Dedifferentiated amniotic fluid mesenchymal stem cell (primary cell): ENCODE data around the gene RMDN2.
A peak's percentile ranks its signal among the peaks of the same experiment; 100 is the strongest.
"Not testable (repeated sequence)": the region's sequence is repeated elsewhere in the genome, so short reads cannot be mapped to it uniquely, and the experiment has no call there.

ENCODE experiments used
- DNase-seq: peaks from one replicate; pipeline ENCODE4 v3.0.0-alpha.2; 2016; ENCODE audit errors: extremely low spot score

The RMDN2 gene

GRCh38 chr2:37898448-37898847, 26.6 kb upstream of the RMDN2 start:
- no peak for DNase-seq

GRCh38 chr2:37902991-37903390, 22.1 kb upstream of the RMDN2 start:
- no peak for DNase-seq

DNA sequence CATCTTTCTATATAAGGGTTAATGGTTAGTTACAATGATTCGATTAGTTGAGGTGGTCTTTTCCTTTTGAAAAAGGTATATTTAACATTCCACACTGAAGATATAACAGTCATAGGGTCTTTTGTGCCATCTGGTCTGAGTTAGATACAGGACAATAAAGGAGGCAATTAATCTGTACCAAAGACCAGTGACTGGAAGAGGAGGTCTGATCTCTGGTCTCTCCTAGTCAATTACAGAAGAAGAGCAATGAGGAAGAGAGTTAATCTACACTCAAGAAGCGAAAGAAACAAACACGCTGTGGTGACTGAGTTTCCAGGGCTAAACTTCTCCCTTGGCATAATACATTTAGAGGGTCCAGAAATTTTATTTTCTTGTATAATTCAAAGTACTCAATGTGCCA, 20.7 kb upstream of the RMDN2 start:
- no peak for DNase-seq

- DNase-seq, result no peak
These were observed 20.1 kb upstream of the RMDN2 start for GRCh38 chr2:37904993-37905392.

GRCh38 chr2:37906131-37906530, 19.0 kb upstream of the RMDN2 start:
- no peak for DNase-seq

GRCh38 chr2:37907501-37908225, 17.4 kb upstream of the RMDN2 start:
- DNase-seq, result no peak

DNA sequence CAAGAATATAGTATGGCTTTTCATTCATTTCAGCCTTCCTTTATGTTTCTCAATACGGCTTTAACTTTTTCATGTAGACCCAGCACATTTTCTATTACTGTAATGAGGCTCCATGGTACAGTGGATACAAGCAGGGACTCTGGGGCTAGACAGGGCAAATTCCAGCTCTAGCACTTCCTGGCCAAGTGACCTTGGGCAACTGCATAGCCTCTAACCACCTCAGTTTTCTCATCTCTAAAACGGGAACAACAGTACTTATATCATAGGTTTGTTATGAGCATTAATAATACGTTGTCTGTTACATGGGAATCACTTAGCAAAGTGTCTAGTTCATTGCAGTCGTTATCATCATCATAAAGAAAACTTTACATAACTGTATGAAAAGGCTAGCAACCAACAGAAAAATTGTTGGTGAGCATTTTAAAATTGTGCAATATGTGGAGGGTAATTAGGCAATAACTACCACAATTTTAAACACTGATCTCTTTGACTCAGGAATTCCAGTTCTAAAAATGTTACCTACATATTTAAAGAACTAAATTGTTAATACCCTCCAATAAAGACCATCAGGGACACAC, 13.7 kb upstream of the RMDN2 start:
- no peak for DNase-seq

DNA sequence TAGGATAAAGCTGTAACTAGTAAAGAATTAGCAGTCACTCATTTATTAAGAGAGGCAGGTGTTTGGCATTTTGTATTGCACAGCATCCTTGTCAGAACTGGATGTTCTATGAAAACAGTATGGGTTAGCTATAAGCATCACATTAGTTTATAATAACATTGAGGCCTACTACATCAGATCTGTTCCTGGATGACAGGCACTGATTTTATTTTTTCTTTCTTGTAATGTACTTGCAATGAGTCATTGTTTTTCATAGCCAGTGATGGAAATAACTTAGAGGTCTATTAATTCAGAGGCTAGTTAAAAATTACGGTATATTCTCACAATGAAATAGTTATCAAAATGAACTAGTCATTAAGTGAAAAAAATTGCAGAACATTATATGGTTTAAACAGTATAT, 13.0 kb upstream of the RMDN2 start:
- DNase-seq, result no peak

- DNase-seq, result no peak
These were observed 12.5 kb upstream of the RMDN2 start for GRCh38 chr2:37912616-37913015.

GRCh38 chr2:37914340-37914739, 10.7 kb upstream of the RMDN2 start:
- no peak for DNase-seq

DNA sequence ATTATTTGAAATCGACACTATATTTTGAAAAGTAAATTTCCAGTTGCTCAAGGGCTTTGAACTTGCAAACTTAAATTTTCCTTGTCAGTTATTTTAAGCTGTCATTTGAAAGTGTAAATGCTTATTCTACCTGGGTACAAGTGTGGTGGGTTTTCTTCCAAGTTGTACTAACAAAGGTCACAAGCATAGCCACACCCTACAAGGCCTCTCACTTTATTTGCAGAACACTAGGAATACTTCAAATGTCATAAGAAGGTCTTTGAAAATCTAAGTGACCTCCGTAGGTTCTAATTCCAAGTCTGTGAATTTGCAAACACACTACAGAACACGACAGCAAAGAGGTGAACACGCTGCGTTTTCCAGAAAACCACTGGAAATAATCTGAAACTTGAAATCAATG, 9.3 kb upstream of the RMDN2 start:
- no peak for DNase-seq

GRCh38 chr2:37916512-37917082, 8.5 kb upstream of the RMDN2 start:
- peak; percentile 35 for DNase-seq

GRCh38 chr2:37917281-37918228, 7.5 kb upstream of the RMDN2 start:
- no peak for DNase-seq

DNA sequence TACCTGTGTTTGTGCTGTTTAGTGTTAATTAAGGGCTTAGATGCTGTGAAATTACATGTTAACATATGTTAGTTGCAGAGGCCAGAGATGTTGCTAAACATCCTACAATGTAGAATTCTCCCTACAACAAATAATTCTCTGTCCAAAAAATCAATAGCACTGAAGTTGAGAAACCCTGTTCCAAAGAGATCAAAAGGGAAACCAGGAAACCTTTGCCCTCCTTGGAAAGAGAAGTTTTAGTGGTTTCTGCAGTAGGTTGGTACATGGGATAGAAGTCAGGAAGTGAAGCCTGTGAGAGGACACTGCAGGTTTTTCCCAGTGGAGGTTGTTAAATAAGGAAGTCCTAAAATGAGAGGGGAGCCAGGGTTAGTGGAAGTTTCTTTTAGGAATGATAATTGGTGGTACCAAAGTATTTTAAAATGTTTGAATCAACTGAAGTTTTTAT, 6.3 kb upstream of the RMDN2 start:
- no peak for DNase-seq

DNA sequence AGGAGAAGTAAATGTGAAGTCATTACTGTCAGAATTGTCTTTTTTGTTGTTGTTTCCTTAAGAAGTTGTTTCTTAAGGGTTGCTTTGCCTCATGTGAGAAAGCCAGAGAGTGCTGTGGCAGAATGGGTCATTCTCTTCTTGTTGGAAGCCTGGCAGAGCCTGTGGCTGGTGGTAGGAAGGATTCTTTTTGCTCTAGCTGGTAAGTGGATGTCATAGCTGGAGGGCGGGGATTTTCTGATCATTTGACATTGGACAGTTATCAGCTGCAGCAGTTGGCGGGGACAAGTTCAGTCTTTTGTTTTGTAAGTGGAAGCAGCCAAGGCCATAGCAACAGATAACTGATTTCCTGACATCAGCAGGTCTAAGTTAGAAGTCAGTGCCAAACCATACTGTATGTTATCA, 5.5 kb upstream of the RMDN2 start:
- DNase-seq, result no peak

- DNase-seq, result peak; percentile 26
These were observed 4.5 kb upstream of the RMDN2 start for GRCh38 chr2:37920570-37920969.

DNA sequence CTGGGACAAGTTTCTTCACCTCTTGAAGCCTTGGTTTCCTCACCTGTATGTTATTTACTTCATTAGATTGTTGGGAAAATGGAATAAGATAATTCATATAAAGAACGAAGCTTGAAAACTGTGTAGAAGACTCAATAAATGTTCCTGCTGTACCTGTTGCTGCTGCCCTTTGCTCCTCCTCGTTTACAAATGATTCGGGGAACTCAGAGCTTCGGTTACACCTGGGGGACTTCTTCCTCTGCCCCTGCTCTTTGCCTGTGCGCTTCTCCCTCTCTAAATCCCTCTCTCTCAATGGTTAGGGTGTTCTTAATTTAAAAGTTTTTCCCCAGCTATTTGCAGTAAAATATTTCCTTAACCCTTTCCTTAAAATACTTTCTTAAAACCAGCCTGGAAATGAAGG, 3.3 kb upstream of the RMDN2 start:
- no peak for DNase-seq

DNA sequence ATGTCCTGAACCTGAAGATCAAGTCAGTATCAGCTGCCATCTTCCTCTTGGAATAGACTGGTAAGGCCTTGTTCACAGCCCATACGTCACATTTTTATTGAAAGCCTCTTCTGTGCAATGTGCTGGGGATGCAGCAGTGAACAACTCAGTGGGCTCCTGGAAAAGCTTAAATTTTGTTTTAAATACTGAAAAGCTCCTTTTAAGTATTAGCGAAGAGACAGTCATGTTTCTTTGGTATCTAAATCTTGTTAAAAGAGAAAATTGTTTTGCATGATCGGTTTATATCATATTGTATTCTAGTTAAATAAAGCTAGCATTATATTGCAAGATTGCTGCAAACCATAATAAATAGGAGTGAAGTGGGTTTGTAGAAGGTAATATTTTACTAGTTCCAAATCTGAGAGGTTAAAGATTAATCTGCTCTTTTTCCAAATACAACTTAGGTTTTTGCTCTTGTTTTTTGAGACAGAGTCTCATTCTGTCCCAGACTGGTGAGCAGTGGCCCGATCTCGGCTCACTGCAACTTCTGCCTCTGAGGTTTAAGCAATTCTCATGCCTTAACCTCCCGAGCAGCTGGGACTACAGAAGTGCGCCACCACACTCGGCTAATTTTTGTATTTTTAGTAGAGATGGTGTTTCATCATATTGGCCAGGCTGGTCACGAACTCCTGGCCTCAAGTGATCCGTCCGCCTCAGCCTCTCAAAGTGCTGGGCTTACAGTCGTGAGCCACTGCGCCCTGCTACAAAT, 1.6 kb upstream of the RMDN2 start:
- no peak for DNase-seq

DNA sequence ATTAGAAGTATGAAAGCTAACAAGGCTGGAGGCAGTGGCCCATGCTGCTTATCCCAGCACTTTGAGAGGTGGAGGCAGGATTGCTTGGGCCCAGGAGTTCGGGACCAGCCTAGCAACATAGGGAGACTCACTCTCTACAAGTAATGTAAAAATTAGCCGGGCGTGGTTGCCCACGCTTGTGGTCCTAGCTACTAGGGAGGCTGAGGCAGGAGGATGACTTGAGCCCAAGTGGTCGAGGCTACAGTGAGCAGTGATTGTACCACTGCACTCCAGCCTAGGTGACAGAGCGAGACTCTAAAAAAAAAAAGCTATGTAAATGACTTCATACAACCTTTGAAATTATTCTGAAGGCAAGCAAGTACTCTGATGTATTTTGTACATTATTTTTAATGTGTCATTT, 1.5 kb downstream of the RMDN2 start:
- no peak for DNase-seq

GRCh38 chr2:37928377-37928776, 3.3 kb downstream of the RMDN2 start:
- no peak for DNase-seq

DNA sequence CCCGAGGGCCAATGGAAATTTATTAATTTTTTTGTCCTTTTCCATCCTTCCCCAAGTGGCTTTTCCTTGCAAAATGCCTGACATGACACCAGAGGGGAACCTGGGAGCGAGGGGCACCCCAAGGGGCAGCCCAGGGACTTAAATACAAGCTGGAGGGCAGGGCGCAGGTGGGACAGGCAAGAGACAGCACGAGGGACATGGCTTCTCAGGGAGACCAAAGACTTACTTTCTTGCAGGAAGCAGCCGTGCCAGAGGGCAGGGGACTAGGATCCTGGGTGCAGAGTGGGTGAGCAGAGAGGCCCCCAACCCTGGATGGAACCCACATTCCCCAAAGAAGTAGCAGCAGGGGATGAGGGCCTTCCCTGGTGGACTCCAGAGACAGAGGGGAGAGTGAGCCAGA, 5.3 kb downstream of the RMDN2 start:
- not testable (repeated sequence) for DNase-seq

- DNase-seq, result not testable (repeated sequence)
These were observed 7.8 kb downstream of the RMDN2 start for GRCh38 chr2:37932873-37933272.
